PC-3 (cell line): Measurements from ENCODE around the gene BSN. TPM values are rescaled to one million over a fixed set of nuclear protein-coding genes. Genes with fewer than 3 reads are reported as not detected.

Experiments used
- ATAC-seq: fragments of 200-7000 bp; cut with Tn5 transposase; 2 replicates; pipeline ENCODE4 v1.9.1; 2020; ENCODE audit warnings: mild to moderate bottlenecking, moderate library complexity
- BruUV-seq: library from RNA; stranded (reverse); fragments of 400-500 nt; replicated peaks from 2 replicates; lab custom pipeline; 2021; lab: Mats Ljungman, UMichigan
- CTCF ChIA-PET: fragments of 300-600 bp; sonication (Branson Sonifier 250); formaldehyde crosslinking; loops from one replicate; lab custom pipeline; 2022; ENCODE audit warnings: antibody characterized with exemption; lab: Charles Lee
- POLR2A ChIA-PET: fragments of 300-600 bp; sonication (Branson Sonifier 250); formaldehyde crosslinking; loops from one replicate; lab custom pipeline; 2022; ENCODE audit warnings: antibody characterized with exemption; ENCODE audit not compliant: unreplicated experiment; lab: Charles Lee
- DNase-seq: peaks from one replicate; pipeline ENCODE4 v3.0.0-alpha.2; 2015
- H2AFZ ChIP-seq: fragments of 300-600 bp; sonication (generic); 2 replicates; pipeline ENCODE4 v1.6.0; 2016; ENCODE audit warnings: antibody characterized with exemption, low read length
- H3F3A ChIP-seq: fragments of 300-600 bp; sonication (generic); one replicate; pipeline ENCODE4 v1.6.0; 2017; ENCODE audit warnings: antibody characterized with exemption, low read length, control low read depth, mild to moderate bottlenecking; ENCODE audit not compliant: unreplicated experiment
- H3K27ac ChIP-seq: fragments of 300-600 bp; sonication (generic); 2 replicates; pipeline ENCODE4 v1.5.1; 2016; ENCODE audit warnings: mild to moderate bottlenecking, low read length
- H3K27me3 ChIP-seq: fragments of 300-600 bp; sonication (generic); 2 replicates; pipeline ENCODE4 v1.6.1; 2016; ENCODE audit warnings: low read length, mixed read lengths
- H3K36me3 ChIP-seq: fragments of 300-600 bp; sonication (generic); 2 replicates; pipeline ENCODE4 v1.6.1; 2016; ENCODE audit warnings: low read depth, mixed run types, low read length, mixed read lengths
- H3K4me1 ChIP-seq: fragments of 300-600 bp; sonication (generic); 2 replicates; pipeline ENCODE4 v1.5.1; 2016; ENCODE audit warnings: low read length; ENCODE audit not compliant: insufficient read depth
- H3K4me2 ChIP-seq: fragments of 300-600 bp; sonication (generic); 2 replicates; pipeline ENCODE4 v1.6.0; 2016; ENCODE audit warnings: low read length
- H3K4me3 ChIP-seq: fragments of 300-600 bp; sonication (generic); 2 replicates; pipeline ENCODE4 v1.5.1; 2016; ENCODE audit warnings: mild to moderate bottlenecking, low read length, mixed read lengths
- H3K79me2 ChIP-seq: fragments of 300-600 bp; sonication (generic); 2 replicates; pipeline ENCODE4 v1.6.1; 2017; ENCODE audit warnings: low read length, mixed read lengths
- H3K9ac ChIP-seq: fragments of 300-600 bp; sonication (generic); 2 replicates; pipeline ENCODE4 v1.6.0; 2016; ENCODE audit warnings: mild to moderate bottlenecking, low read length
- H3K9me2 ChIP-seq: fragments of 300-600 bp; sonication (generic); replicated peaks from 2 replicates; pipeline ENCODE4 v1.6.1; 2016; ENCODE audit warnings: mixed run types, low read length, mixed read lengths
- H3K9me3 ChIP-seq: fragments of 300-600 bp; sonication (generic); 2 replicates; pipeline ENCODE4 v1.6.1; 2016; ENCODE audit warnings: low read length, mixed read lengths
- H4K20me1 ChIP-seq: fragments of 300-600 bp; sonication (generic); 2 replicates; pipeline ENCODE4 v1.6.1; 2016; ENCODE audit warnings: low read length, mixed read lengths
- CTCF ChIP-seq: fragments of 300-600 bp; sonication (generic); conservative IDR thresholded peaks from 2 replicates; pipeline ENCODE4 v1.5.1; 2017; ENCODE audit warnings: antibody characterized with exemption, low read depth, mild to moderate bottlenecking, low read length
- EZH2 ChIP-seq: fragments of 300-600 bp; sonication (generic); IDR thresholded peaks from one replicate; pipeline ENCODE4 v1.6.1; 2017; ENCODE audit warnings: antibody characterized with exemption, mild to moderate bottlenecking, low read length; ENCODE audit not compliant: unreplicated experiment
- EZH2phosphoT487 ChIP-seq: fragments of 300-600 bp; sonication (generic); IDR thresholded peaks from 2 replicates; pipeline ENCODE4 v1.6.1; 2018; ENCODE audit warnings: mild to moderate bottlenecking, antibody characterized with exemption, low read length, borderline replicate concordance
- intact Hi-C: fragments of 100-400 bp; cut with micrococcal nuclease; formaldehyde crosslinking; loops from 2 replicates; pipeline ENCODE4 v1.9.0; 2023
- total RNA-seq: library from RNA; depleted of rRNA; stranded (reverse); fragments of >200 nt; gene quantifications from 2 replicates; pipeline ENCODE4 v1.2.3, GENCODE V29; 2014

Gene BSN
- total RNA-seq, 1 experiment from 2014 or later: 0.80 TPM

DNA sequence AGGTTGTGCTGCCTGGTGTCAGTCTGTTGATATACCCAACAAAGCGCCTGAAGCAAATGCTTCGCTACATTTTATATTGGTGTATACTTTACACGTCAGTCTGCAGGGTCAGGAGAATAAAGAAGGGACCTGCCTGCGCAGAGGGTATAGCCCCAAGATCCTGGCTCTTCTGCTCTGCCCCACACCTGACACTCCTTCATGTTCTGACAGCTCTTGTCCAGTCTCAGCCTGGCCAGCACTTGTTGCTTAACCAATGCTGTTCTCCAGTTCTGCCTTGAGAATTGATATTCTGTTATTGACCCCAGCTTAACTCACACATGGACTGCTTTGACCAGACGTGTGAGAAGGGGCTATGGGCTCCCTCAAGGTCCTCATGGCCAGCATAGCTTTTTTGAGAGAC is 35.8 kb upstream of the BSN start:
- H2AFZ ChIP-seq: no peak overlapping the region
- H4K20me1 ChIP-seq: no peaks in the 10 kb centered on the region
- no peak for TF ChIP-seq CTCF
- no peak for TF ChIP-seq EZH2phosphoT487
- TF ChIP-seq EZH2: no peak
- H3F3A ChIP-seq: no peaks in the 10 kb centered on the region
- no peaks in the 10 kb centered on the region for H3K9me2 ChIP-seq
- intact Hi-C loops: no loop called here
- ChIA-PET CTCF (no interaction called here), POLR2A (no interaction called here)
- H3K4me3 ChIP-seq: no peak overlapping the region
- H3K9me3 ChIP-seq: no peaks in the 10 kb centered on the region
- no peak overlapping the region for H3K9ac ChIP-seq
- ATAC-seq (no peak), DNase-seq (no peak)
- H3K4me2 ChIP-seq: no peak overlapping the region
- H3K27me3 ChIP-seq: no peaks in the 10 kb centered on the region
- no peaks in the 10 kb centered on the region for H3K4me1 ChIP-seq
- peaks cover 24% of the 10 kb centered on the region for H3K36me3 ChIP-seq
- H3K27ac ChIP-seq: no peak overlapping the region
- no TSS peak for BruUV-seq
- H3K79me2 ChIP-seq: no peaks in the 10 kb centered on the region

DNA sequence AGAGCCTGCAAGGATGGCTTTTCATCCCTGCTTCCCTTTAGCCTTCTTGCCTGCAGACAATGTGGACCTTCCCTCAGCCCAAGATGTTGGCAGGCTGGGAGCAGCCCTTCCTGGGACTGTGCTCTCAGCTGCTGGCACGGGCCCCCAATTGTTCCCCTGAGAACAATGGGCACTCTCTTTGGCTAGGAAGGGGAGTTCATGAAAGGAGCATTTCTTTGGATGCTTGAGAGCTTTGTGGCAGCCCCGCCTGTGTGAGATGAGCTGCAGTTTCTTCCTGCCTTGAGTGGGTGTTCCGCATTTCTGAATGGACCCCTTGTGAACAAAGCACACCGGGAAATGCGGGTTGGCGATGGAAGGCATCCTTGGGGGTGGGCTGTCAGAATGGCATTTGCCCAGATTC is 35.0 kb upstream of the BSN start:
- peaks cover 22% of the 10 kb centered on the region for H3K36me3 ChIP-seq
- no peaks in the 10 kb centered on the region for H3K9me2 ChIP-seq
- peak; percentile 37; the same call in 1 of the 2 replicates for ATAC-seq
- H3K4me2 ChIP-seq: no peak overlapping the region
- intact Hi-C loops: no loop called here
- no peak overlapping the region for H3K9ac ChIP-seq
- POLR2A ChIA-PET: no interaction called here
- H3F3A ChIP-seq: no peaks in the 10 kb centered on the region
- no peaks in the 10 kb centered on the region for H3K4me1 ChIP-seq
- CTCF ChIA-PET: no interaction called here
- TF ChIP-seq EZH2phosphoT487: no peak
- no peak for TF ChIP-seq EZH2
- no peak for TF ChIP-seq CTCF
- H3K27me3 ChIP-seq: no peaks in the 10 kb centered on the region
- BruUV-seq: no TSS peak
- DNase-seq: no peak
- H3K4me3 ChIP-seq: no peak overlapping the region
- H2AFZ ChIP-seq: no peak overlapping the region
- no peak overlapping the region for H3K27ac ChIP-seq
- no peaks in the 10 kb centered on the region for H3K9me3 ChIP-seq
- no peaks in the 10 kb centered on the region for H3K79me2 ChIP-seq
- no peaks in the 10 kb centered on the region for H4K20me1 ChIP-seq

GRCh38 chr3:49519916-49520385 is 34.3 kb upstream of the BSN start:
- no peak overlapping the region for H3K27ac ChIP-seq
- H3F3A ChIP-seq: no peaks in the 10 kb centered on the region
- DNase-seq (no peak), ATAC-seq (no peak)
- no peaks in the 10 kb centered on the region for H3K79me2 ChIP-seq
- no peak overlapping the region for H2AFZ ChIP-seq
- CTCF ChIA-PET: no interaction called here
- peaks cover 22% of the 10 kb centered on the region for H3K36me3 ChIP-seq
- H3K9ac ChIP-seq: no peak overlapping the region
- no peaks in the 10 kb centered on the region for H3K4me1 ChIP-seq
- TF ChIP-seq EZH2: no peak
- TF ChIP-seq EZH2phosphoT487: no peak
- TF ChIP-seq CTCF: no peak
- no peaks in the 10 kb centered on the region for H4K20me1 ChIP-seq
- H3K9me2 ChIP-seq: no peaks in the 10 kb centered on the region
- H3K27me3 ChIP-seq: no peaks in the 10 kb centered on the region
- H3K4me2 ChIP-seq: no peak overlapping the region
- intact Hi-C loops: loop anchor here (10.0 kb wide), 1 partner anchor 45 kb away; the partner anchor contains the start of gene DAG1
- H3K4me3 ChIP-seq: no peak overlapping the region
- H3K9me3 ChIP-seq: no peaks in the 10 kb centered on the region
- POLR2A ChIA-PET: no interaction called here
- BruUV-seq: no TSS peak
